Hepatic stellate cell (primary cell): ENCODE data around the gene FARP1.

Source experiments
- DNase-seq: peaks from one replicate; pipeline ENCODE4 v3.0.0; 2011; ENCODE audit warnings: low spot score

Gene FARP1

DNA sequence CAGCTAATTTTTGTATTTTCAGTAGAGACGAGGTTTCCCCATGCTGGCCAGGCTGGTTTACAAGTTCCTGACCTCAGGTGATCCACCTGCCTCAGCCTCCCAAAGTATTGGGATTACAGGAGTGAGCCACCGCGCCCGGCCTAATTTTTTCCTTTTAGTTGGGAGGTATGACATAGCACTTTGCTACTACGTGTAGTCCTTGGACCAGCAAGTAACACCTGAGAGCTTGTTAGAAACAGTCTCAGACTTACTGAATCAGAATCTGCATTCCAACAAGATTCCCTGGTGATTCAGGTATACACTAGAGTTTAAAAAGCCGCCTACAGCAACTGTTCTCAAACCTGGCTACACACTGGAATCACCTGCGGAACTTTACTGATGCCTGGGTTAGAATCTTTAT, 1.8 kb upstream of the FARP1 start:
- DNase-seq, result no peak

DNA sequence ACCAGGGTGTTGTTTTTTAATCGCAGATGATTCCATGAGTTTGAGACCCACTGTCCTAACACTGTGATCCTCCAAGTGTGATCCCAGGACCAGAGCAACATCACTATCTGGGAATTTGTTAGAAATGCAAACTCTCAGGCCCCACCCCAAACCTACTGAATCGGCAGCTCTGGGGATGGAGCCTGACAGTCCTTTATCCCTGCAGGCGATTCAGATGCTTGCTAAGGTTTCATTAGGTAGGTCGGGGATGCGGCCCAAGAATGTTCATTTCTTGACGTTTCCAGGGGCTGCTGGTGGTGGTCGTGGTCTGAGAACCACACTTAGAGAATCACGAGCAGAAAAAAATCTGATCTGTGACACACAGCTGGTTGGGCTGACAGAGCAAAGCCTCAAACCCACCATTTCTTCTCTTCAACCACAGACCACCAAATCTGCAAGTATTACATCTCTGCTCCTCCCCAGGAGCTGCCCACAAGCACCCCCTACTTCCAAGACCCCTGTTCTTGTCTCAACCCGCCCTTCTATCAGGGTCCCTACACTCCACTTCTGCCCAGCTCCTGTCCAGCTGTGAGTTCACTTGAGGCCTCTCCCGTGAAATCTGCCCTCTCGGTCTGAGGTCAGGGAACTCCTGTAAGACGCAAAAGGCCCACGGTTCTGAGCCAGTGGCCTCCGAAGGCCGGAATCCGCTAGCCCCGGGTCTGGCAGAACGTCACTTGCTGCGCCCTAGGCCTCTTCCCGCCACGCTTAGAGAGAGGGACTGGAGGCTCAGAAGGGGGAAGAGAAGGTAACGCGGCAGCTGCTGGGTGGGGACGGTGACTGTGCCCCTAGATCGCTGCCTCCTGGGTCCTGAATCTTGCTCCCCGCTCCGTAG, 1.1 kb upstream of the FARP1 start:
- no peak for DNase-seq

DNA sequence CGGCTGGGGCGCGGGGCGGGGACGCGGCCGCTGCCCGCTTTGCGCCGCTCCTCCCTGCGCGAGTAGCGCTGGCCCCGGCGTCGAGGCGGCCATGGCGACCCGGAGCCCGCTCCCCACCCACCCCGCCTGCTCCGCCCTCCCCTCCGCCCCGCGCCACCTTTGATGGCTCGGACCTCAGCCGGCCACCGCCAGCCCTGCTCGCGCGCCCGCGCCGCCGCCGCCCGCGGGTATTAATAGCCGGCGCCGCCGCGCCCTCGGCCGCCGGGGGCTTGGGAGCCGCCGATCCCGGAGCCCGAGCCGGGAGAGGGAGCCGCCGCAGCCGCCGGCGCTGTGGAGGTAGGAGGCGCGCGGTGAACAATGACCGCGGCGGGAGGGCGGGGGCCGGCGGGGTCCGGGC, 261 bp downstream of the FARP1 start:
- peak; percentile 23 for DNase-seq

DNA sequence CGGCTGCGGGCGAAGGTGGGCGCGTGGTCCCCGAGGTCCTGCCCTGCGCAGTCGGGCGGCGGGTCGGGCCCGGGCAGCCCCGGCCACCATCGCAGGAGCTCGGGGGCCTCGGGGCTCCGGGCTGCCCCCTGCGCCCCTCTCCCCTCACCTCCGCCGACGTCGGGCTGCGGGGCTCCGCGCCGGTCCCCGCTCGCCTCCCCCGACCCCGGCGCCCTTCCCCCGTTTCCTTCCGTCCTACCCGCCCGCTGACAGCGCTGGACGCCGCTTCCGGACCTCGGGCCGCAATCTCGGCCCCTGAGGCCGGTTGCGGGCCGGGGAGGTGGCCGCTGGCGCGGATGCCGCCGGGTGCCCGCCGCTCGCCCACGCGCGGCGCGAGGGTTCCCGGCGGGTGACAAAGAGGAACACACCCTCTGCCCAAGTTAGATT, 720 bp downstream of the FARP1 start:
- DNase-seq, result peak; percentile 36

DNA sequence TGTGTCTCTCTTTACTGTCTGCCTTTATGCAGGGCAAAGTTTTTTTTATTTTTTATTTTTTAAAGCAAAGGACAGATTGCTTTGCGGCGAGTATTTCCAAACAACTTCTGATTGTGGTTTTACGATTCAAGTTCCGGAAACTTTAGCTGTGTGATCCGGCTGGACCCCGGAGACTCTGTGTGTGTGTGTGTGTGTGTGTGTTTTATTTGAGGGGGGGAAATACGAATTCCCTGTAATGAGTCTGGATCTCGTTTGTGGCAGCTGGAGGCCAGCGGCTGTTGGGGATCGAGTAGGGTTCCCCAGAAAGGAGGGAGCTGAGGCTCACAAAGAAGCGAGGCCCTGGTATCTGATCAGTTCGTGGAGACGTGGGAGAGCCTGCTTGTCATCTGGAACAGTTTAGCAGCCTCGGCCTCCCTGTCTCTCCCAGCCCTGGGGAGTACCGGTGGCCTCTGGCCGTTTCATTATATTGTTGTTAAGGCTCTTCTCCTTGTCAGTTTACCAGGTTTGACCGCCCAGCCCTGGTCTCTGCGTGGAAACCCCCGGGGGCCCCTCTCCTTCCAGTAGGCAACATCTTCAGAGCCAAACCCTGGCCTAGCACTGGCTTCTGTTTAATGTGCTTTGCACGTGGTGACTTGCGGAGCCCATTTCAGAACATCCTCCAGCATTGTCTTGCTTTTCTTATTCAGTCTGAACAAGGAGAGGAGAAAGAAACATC, 1.3 kb downstream of the FARP1 start:
- DNase-seq, result peak; percentile 31

DNA sequence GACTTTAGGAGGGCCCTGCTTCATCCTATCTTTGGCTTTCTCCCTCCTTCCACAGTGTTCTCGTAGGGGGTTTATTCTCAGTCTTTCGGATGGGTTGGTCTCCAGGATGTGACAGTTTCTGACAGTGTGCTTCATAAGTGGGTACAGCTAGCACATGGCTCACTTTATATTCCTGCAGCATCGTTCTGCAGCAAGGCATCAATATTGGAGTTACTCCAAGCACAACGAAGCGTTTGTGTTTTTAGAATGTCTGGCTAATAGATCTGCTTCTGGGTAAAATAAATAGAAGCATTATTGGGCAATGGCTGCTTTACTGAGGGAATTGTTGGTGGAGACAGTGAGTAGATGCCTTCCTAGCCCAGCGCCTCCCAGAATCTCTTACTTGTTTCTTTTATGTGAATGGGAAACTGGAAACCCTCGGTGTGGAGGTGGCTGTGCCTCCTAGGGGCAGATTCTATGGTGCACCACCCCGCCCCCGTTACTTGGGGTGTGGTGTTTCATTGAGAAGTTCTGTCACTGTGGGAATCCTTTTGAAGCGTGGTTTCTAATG, 2.0 kb downstream of the FARP1 start:
- DNase-seq, result peak; percentile 42

DNA sequence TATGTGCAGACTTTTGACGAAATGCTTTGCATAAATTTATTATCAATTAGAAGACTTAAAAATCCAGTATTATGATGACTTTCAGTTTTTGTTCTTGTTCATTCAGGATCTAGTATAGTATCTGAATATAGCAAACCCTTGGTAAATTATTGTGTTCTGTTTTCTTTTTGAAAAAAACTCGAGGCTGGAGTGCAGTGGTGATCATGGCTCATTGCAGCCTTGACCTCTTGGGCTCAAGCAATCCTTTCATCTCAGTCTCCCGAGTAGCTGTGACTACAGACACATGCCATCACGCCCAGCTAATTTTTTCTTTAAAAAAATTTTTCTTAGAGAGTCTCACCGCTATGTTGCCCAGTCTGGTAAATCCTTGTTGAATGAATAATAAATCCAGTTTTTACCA, 4.6 kb downstream of the FARP1 start:
- DNase-seq, result no peak

DNA sequence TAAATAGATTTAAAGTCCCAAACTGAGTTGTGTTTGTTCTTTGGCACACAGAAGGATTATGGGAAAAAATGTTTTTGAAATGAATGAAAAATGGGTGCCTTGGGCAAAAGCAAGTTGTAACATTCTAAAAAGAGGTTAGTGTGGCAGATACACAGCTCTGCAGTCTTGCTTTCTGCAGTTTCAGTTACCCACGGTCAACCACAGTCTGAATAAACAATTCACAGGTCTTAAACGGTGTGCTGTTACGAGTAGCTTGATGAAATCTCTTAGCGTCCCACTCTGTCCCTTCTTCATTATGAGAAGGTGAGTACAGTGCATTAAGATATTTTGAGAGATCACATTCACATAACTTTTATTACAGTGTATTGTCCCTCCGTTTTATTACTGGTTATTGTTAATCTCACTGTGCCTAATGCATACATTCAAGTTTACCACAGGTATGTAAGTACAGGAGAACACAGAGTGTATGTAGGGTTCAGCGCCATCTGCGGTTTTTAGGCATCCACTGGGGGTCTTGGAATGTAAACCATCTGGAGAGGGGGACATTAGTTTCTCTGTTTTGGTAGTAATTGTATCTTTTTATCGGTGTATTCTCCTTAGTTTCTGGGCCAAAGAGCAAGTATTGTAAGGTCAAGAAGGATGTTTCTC, 8.1 kb downstream of the FARP1 start:
- DNase-seq, result no peak

DNA sequence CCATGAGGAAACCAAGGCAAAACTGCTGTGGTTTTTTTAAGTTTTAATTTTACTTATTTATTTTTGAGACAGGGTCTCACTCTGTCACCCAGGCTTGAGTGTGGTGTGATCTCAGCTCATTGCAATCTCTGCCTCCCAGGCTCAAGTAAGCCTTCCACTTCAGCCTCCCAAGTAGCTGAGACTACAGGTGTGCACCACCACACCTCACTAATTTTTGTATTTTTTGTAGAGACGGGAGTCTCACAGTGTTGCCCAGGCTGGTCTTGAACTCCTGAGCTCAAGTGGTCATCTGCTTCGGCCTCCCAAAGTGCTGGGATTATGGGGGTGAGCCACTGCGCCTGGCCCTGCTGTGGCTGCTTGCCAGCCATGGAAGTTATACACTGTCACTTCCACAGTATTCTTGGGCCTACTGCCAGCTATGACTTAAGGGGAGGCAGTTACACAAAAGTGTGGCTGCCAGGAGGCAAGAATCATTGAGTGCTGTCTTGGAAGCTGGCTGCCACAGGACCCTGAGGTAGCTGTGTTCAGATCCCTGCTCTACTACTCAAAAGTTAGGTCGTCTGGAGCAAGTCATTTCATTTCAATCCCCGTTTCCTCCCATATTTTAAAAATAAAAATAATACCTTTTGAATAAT, 12.7 kb downstream of the FARP1 start:
- no peak for DNase-seq

DNA sequence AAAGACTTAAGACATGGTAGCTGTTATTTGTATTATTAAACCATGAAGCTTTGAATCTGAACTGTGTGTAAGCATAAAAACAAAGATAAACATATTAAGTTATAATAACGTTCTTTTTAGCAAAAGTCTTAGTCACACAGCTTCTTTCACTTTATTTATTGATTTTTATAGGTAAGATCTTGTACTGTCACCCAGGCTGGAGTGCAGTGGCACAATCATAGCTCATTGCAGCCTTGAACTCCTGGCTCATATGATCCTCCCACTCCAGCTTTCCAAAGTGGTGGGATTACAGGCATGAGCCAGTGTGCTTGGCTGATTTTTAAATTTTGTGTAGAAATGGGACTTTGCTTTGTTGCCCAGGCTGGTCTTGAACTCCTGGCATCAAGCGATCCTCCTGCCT, 13.4 kb downstream of the FARP1 start:
- no peak for DNase-seq

DNA sequence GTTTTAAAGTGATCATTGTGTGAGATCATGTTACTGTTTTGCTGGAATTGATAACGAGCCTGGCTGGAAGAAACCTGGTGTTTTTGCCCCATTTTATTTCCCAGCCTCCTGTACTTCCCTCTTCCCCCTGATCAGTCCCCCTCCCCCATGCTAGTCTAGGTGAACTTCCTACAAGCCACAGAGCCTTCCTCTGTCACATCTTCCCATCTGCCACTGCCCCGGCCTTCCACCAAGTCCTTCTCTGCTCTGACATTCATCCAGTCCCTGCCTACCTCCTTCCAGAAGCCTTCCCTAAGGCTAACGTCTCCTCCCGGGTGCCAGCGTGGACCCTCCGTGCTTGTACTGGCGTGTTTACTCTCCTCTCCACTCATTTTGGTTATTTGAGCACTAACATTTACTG, 14.3 kb downstream of the FARP1 start:
- DNase-seq, result no peak

DNA sequence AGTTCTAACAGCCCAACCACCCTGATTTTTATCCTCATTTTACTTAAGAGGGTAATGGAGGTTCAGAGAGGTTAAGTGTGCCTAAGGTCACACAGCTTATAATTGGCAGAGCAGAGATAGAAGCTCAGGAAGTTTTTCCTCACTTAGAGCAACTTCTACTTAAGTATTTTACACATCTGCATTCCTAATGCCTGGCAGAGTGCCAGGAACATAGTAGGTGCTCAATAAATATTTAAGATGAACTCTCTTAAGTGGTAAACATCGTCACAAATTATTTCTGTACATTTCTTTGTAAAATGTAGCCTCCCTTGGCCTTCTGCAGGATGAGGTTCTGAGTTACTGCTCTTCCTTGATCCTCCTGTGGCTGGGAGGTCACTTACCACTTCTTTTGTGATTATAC, 14.7 kb downstream of the FARP1 start:
- no peak for DNase-seq

DNA sequence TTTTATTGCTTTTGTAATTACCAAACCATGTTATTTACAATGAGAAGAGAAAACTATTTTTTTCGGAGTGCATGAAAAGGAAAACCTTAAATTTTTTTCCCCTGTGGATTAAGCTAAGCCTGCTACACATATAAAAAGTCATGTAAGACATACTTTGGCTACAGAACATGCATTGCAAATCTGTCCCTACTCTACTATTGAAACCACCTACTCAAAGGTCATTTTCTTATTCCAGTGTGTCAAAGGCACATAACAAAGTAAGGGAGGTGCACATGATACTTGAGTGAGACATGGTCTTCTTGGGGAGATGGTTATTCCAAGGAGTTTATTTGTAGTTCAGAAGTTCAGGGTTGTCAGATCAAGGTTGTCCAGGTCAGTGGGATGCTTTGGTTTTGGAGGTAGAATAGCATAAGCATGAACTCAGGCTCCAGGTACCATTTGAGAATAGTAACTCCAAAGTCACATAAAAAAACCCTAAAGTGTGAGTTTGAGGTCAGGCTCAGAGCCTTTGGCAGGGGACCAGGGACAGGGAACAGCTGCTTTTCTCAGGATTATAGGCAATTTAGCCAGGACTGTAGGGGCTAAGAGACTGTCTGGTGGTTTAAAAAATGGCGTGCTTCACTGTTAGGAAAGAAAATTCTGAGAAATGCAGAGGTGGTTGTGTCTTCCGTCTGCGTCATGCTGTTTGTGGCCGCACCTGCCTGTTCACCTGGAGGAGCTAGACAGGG, 15.4 kb downstream of the FARP1 start:
- no peak for DNase-seq

DNA sequence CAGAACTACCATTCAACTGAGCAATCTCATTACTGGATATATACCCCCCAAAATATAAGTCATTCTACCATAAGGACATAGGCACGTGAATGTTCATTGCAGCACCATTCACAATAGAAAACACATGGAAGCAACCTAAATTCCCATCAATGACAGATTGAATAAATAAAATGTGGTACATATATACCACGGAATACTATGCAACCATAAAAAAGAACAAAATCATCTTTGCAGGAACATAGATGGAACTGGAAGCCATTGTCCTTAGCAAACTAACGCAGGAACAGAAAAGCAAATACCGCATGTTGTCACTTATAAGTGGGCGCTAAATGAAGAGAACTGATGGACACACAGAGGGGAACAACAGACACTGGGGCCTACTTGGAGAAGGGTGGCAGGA, 20.0 kb downstream of the FARP1 start:
- no peak for DNase-seq

DNA sequence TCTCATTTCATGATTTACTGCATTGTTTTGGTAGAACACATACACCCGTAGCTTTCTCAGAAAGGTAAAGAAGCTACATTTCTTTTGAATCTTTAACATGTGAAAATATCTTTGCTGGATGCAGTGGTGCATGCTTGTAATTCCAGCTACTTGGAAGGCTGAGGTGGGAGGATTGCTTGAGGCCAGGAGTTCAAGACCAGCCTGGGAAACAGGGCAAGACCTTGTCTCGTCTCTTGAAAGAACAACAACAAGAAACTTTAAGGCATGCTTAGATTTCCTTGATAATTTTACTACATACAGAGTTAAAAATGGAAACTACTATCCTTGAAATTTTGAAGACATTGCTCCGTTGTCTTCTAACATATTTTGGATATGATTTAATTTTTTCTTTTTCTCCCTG, 26.4 kb downstream of the FARP1 start:
- no peak for DNase-seq

DNA sequence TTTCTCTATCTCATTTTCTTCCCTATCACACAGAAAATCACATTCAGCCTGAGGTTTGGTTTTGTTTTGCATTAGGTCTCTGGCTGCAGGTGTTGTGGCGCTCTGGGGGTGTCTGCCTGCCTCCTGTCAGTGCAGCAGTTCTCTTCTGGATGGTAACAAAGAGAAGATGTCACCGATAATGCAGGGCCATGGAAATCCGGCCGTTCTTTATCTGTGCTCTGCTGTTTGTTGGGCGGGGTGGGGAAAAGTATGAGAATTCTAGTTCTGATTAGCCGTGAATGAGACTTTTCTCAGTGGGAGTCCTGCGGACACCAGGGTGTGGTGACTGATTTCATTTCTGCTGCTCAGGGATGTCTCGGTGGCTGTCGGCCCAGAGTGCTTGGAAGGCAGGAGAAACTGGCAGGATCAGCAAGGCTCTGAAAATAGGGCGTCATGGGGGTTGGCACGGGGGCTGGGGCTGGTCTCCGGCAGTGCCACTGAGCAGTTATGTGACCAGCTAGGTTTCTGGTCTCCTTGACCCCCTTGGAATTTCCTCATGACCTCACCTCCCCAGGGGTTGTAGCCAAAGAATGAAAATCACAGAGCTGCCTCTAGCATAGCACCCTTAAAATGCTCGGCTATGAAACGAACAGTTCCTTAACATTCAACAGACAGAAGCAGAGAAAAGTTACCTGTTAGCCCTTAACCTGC, 29.2 kb downstream of the FARP1 start:
- peak; percentile 41 for DNase-seq

DNA sequence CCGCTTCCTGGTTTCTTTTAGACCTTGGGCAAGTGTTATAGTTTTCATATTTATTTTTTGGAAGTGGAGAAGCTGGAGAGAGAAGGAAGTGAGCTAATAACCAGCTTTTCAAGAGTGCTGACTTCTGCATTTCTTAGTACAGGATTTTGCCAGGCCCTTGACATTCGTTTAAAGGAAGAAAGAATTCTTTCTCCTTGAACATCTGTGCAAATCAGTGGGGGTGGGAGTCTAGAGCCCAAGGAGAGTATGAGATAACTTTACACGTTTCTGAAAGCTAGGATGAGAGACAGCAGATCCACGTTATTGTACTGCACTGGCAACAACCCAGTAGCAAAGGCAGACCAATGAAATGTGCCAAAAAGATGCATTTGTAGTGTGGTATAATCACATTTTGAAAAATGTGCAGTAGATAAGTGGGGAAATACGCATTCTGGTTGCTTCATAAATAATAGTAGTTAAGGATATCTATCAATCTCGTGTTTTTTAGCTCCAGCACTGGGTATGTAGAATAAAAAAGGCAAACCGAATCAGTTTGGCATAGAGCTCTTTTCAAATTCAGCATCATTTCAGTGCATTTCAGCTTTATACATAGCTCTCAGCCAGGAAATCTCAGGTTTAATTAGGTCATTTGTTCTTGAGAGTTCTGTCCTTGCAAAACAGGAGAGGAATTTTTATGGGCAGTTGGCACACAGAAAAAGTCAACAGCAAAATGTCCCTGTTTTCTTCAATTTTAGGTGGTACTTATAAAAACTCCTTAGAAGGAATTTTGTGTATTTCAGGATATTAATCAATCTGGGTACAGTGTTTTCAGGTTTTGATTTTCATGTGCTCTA, 29.9 kb downstream of the FARP1 start:
- peak; percentile 21 for DNase-seq

DNA sequence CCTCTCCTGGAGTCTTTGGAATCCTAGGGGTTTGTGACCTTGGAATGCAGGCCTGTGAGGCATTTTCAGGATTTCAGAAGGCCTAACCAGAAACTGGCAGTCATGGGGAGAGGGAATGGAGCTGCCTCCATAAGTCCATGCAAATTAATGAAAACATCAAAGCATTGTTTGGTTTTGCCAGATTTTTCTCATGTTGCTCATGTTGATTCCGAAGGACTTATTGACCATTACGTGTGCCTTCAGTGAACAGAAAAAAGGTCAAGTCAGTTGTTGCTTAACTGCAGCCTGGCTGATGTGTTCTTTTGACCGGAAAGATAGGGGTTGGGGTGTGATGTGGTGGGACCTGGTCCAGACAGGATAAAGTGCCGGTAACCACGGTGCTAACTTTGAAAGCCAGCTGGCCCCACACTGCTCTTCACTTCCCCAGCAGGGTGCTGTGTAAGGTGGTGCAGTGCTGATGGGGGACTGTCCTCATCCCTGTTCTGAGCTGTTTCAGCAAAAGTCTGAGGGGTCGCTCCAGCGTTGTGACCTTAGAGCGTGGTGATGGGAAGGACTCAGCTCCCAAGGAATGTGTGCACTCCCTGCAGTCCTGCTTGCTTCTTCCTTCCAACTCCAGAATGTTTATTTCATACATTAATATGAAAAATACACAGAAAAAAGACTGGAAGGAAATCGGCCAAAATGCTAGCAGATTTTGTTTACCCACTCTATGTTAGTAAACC, 30.7 kb downstream of the FARP1 start:
- peak; percentile 84 for DNase-seq

DNA sequence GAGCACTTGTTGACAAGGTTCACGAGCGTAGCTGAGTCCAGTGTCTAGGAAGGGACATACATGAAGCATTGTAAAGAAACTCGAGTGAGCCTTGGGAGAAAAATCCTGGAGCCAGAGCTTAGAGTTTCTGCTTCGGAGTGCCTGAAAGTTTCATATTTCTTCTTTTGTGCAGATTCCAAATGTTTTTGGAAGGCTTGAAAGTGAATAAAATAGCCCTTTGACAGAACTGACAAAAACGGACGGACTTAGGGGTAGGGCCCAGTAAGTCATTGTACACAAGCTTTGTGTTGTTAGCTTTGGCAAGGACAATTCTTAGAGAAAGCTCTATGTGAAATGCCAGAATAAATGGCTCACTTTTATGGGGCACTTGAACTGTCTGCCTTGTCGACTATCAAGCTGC, 31.4 kb downstream of the FARP1 start:
- DNase-seq, result no peak
